T47D (cell line): ENCODE results near the gene CACNA1S.
A peak's percentile ranks its signal among the peaks of the same experiment; 100 is the strongest.

Experiments
- DNase-seq, 2 experiments: peaks; one replicate each; pipeline versions ENCODE4 v3.0.0 to v3.0.0-alpha.2; 2011 to 2012; ENCODE audit warnings: low read depth in 1 of 2, low spot score in 1 of 2
- JUND ChIP-seq: IDR thresholded peaks from 2 replicates; pipeline ENCODE4 v1.6.1; 2012; ENCODE audit warnings: low read depth
- in situ Hi-C: cut with HindIII; loops from 2 replicates; pipeline ENCODE4 v1.10.0; 2016; ENCODE audit warnings: low sequenced_read_pairs, low pct_unique_long_range_greater_than_20kb

Gene CACNA1S

DNA sequence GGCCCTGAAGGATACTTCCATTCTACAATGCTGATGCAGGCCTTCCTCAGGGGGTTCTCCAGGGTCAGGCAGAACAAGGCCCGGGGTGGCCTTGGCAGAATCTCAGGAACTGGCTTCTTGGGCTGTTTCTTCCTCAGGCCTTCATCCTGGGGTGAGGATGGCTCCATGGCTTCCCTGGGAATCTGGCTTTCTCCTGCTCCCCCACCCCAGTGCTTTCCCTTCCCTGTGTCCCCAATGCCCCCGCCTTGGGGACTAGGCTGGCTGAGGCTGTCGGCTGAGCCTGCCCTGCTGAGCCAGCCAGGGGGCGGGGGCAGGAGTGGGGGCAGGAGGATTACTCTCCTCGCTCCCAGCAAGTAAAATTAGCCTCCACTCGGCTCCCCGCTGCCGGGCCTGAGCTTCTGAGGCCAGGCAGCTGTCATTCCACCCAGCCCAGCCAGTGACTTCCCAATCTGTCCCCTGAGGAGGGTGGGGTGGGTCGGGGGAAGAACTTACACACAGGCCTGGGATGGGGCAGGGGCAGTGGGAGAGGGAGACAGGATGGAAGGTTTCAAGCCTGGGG is at the start of gene CACNA1S:
Gene CACNA1S (minus strand): TSS at position 254 of the 559 bp plus-strand sequence. CDS start 87 bp downstream, at position 167.
- no peak for TF ChIP-seq JUND
- in situ Hi-C loops: no loop called here
- no peak for DNase-seq

DNA sequence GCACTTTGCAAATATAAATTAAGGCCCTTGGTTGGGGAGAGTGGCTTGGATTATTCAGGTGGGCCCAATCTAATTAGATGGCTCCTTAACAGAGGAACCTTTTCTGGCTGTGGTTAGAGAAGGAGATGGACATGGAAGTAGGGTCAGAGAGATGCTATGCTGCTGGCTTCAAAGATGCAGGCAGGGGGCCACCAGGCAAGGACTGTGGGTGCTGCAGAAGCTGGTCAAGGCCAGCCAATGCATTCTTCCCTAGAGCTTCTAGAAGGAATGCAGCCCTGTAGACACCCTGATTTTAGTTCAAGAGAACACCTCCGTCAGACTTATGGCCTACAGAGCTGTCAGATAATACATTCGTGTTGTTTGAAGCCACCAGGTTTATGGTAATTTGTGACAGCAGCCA is 45.7 kb upstream of the CACNA1S start:
- no peak for DNase-seq
- no peak for TF ChIP-seq JUND
- in situ Hi-C loops: no loop called here

DNA sequence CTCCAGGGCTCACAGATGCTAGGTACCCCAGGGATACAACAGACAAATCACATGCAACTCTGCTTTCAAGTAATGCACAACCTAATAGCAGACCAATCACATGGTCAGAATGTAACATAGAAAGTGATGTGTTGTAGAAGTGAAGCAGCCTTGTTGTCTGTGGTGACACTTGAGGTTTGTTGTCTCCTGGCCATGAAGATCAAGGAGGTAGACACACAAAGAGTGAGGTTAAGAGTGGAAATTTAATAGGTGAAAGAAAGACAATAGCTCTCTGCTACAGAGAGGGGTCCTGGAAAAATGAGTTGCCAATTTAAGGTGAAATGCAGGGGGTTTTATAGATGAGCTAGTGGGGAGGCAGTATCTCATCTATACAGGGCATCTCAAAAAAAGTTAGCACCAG is 44.6 kb upstream of the CACNA1S start:
- in situ Hi-C loops: no loop called here
- DNase-seq: no peak
- TF ChIP-seq JUND: no peak

DNA sequence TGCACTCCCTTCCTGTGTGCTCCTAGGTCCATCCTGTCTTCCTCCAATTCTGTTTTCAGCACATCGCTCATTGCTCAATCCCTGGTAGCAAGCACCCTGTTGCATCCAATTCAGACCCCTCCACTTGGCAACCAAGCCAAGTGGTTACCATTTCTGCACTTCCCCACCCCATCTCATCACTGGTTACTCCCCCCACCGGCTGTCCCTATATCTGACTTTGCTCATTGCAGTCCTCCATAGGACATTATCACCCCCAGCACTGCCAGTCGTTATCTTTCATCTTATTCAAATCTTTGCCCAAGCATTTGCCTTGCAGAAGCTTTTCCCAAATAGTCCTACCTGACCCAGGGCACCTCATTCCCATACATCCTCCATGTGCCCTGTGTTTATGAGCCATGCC is 44.1 kb upstream of the CACNA1S start:
- TF ChIP-seq JUND: no peak
- no peak for DNase-seq
- in situ Hi-C loops: no loop called here

DNA sequence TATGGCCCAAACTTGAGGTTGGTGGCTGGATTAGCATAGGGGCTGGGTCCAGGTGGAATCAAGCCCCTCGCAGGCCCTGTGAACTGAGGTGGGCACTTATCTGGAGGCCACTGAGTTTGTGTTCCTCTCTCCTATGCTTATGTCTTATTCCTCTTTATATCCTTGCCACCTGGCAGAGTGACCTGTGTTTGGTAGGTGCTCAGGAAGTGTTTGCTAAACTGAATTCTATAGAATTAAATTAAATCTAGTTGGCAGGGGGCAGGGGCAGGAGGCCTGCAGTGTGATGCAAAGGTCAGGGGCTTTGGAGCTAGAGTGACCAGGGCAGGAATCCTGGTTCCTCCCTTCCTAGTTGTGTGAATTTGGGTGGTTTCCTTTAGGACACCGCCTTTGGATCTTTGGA is 43.1 kb upstream of the CACNA1S start:
- DNase-seq: no peak
- in situ Hi-C loops: no loop called here
- TF ChIP-seq JUND: no peak

DNA sequence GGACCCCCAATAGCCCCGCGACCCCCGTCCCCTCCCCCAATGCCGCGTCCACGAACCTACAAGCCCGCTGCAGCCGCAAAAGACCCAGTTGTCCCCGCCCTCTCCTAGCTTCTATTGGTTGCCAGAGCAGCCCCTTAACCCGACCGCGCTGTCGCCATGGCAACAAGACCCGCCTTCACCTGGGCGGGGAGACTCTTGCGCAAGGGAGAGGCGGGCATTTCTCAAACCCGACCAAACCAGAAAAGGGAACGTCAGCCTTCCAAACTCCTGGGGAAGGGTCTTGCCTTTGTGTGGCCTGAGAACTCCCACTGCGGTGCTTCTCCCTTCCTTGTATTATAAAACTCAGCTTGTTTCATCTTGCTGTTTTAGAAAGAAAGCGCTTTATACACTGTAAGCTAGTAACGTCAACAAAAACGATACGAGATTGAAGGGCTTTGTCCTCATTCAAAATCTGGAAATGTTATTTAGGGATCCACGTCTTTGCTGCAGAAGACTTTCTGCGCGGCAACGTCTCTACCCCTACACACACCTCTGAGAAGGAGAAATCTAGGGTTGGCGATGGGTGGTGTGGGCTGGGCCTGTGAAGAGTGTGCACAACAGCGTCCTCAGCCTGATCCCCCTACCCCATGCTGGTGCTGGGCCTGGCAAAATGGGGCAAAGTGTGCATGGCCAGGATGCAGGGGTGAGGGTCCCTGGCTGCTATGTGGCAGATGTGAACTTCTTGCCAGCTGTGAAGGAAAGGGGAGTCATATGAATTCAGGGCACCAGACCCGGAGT is 42.4 kb upstream of the CACNA1S start, which contains the start of gene TMEM9:
Gene TMEM9 (minus strand): TSS at position 86 of the 777 bp plus-strand sequence. CDS start 551 bp downstream, outside the sequence.
- in situ Hi-C loops: no loop called here
- TF ChIP-seq JUND: no peak

DNA sequence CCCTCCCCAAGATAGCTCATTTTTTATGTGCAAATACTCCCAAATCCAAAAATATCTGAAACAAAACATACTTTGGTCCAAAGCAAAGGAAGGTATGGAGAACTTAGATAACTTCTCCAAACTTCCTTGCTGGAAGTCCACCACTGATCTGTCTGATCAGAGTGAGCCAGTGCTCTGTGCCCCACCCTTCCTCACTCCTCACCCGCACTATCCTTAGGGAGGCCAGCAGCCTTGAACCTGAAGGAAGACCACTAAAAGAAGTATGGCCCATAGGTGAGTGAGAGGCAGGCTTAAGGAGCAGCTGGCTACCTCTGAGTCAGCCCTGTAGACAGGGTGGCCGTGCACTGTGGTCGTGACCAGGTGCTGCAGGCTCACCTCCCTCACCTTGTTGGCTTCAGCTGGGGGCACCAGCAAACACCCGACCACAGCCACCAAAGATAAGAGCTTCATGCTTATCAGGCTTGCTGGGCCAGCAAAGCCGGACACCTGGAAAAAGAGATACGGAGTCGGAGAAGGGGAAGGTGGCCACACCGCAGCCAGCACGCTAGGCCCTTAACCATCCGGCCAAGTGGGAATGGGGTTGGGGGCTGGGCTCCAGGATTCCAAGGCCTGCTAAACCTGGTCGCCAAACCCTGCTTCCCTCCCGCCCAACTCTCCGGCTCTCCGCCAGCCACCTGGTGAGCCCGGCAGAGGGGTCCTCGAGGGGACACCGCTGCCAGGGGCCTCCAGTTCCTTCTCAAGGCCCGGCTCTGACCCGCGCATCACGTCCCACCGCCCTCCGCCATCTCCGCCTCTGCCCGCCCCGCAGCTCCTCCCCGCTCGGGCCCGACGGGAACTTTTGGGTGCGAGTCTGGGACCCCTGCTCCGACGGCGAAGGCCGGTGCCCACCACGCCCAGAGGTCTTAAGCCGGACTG is 41.5 kb upstream of the CACNA1S start:
- no peak for DNase-seq
- in situ Hi-C loops: no loop called here
- TF ChIP-seq JUND: no peak

More for the DNA sequence above, 42.4 kb upstream of the CACNA1S start, which contains the start of gene TMEM9:
- DNase-seq: peak; percentile 97 to 98

DNA sequence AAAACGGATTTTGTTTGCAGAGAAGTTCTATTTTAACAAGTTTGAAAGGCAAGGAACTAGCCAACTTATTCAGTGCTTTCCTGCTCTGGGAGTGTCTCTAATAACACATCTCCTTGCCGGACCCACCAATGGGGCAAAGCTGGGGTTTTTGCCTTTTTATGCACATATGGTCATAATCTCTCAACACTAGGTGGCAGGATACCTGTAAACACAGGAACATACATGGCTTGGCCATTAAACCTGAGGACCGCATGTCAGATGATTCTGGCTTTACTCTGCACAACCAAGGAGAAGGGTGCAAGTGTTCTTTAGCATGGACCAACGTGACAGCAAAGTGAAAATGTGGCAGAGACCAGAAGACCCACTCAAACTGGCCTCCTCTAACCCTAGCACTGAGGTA is 37.2 kb upstream of the CACNA1S start:
- in situ Hi-C loops: no loop called here
- TF ChIP-seq JUND: no peak
- DNase-seq: peak; percentile 78 to 82

DNA sequence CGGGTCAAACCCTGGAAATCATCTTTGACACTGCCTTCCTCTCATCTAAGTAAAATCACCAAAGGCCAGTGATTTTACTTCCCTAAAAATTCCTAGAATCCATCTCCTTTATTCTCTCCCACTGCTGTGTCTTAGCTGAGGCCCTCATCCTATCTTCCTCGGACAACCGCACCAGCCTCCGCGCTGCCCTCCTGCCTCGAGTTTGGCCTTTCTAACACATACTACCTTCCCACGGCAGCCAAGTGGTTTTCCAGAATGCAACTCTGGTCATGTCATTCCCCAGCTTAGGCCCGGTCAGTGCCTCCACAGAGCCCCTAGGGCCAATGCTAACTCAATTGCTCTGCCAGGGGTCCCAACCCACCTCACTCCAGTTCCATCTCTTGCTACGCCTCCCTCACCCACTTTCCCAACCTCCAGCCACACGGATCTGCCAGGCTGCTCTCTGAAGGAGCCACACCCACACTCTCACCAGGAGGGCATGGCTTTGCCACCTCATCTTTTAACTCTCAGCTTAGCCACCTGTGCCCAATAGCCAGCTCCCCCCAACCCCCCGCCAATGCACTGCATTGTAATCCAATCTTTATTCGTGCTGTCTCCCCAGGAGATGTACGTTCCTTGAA is 35.3 kb upstream of the CACNA1S start:
- in situ Hi-C loops: no loop called here
- no peak for DNase-seq
- TF ChIP-seq JUND: no peak

DNA sequence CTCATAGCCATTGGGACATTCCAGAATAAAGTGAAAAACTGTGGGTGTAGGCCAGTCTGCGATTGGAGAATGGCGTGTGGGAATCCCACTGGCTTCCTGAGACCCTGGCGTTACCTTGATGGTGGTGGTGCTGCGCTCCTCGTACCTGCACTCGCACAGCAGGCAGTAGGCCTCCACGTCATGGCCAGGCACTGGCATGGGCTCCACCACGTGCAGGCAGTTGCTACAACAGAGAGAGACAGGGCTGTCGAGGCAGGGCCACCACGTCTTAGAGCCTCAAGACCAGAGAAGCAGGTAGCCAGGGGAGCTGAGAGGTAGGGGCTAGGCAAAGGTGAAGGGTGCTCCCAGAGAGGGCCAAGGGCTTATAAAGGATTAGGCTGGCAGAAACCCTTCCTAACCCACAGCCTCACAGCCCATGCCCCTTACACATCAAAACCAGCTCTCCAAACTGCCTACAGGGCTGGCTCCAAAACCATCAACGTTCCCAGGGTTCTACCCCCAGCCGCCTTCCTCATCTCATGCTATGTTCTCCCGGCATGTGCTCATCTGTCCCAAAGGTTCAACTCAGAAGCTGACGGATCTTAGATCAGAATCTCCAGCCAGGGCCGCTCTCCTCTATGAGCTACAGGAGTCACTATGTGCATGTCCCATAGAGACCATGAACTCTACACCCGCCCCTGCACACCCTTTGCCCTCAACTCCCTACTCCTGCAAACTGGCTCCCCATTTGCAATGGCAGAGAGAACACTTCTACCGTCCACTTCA is 34.6 kb upstream of the CACNA1S start:
- TF ChIP-seq JUND: no peak
- no peak for DNase-seq
- in situ Hi-C loops: no loop called here

DNA sequence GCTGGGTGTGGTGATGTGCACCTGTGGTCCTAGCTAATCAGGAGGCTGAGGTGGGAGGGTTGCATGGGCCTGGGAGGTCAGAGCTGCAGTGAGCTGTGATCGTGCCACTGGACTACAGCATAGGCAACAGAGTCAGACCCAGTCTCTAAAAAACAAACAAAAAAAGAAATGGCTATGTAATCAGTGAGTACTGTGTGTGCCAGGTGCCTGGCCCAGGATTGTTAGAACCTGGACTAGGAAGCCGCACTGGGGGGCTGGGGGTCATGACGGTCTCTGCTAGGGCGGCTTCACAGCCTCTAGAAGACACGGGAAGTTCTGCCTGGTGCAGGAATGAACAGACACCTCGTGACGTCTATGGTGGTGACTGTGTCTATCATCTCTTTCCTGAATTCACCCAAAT is 33.6 kb upstream of the CACNA1S start:
- no peak for TF ChIP-seq JUND
- in situ Hi-C loops: no loop called here
- DNase-seq: no peak

DNA sequence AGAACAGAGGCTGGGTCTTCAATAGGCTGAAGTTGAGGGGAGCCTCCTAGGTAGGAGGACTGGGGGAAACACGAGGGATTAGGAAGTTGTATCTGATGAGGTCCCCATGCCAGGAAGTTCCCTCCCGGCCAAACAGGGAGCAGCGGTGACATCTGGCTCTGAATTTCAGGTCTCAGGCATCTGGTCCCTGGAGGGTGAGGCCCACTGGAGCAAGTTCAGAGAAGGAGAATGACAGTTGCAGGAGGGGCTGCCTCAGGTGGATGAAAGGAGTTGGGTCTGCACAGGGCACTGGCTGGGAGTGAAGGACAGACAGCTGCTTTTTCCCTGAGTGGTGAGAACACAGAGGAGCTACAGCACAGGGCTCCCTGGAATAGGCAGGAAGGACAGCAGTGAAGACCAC is 32.9 kb upstream of the CACNA1S start:
- in situ Hi-C loops: no loop called here
- no peak for TF ChIP-seq JUND
- DNase-seq: no peak
